GM23338 (cell line): ENCODE results near the gene TUBA8.

Source experiments
- CREB1 ChIP-seq: fragments of 250-450 bp; sonication (Bioruptor Pico); IDR thresholded peaks from 2 replicates; pipeline ENCODE4 v1.5.0; 2020; ENCODE audit warnings: low read depth, mild to moderate bottlenecking, moderate library complexity
- ETS1 ChIP-seq: IDR thresholded peaks from 2 replicates; pipeline ENCODE4 v1.6.1; 2016; ENCODE audit warnings: antibody characterized with exemption
- EZH2 ChIP-seq: fragments of 200-600 bp; sonication (generic); IDR thresholded peaks from one replicate; pipeline ENCODE4 v1.8.0; 2017; ENCODE audit warnings: antibody characterized with exemption, mild to moderate bottlenecking, low read depth; ENCODE audit not compliant: unreplicated experiment
- EZH2phosphoT487 ChIP-seq: fragments of 200-600 bp; sonication (generic); IDR thresholded peaks from one replicate; pipeline ENCODE4 v1.8.1; 2018; ENCODE audit warnings: antibody characterized with exemption; ENCODE audit not compliant: unreplicated experiment
- JUNB ChIP-seq: IDR thresholded peaks from one replicate; pipeline ENCODE4 v1.6.1; 2016; ENCODE audit warnings: antibody characterized with exemption; ENCODE audit not compliant: unreplicated experiment
- NANOG ChIP-seq: IDR thresholded peaks from 2 replicates; pipeline ENCODE4 v1.6.1; 2016; ENCODE audit warnings: antibody characterized with exemption, borderline replicate concordance
- POLR2AphosphoS5 ChIP-seq: IDR thresholded peaks from 2 replicates; pipeline ENCODE4 v1.6.1; 2016; ENCODE audit warnings: antibody characterized with exemption, low read depth
- REST ChIP-seq: IDR thresholded peaks from one replicate; pipeline ENCODE4 v1.6.1; 2018; ENCODE audit warnings: antibody characterized with exemption; ENCODE audit not compliant: unreplicated experiment
- STAT1 ChIP-seq: IDR thresholded peaks from one replicate; pipeline ENCODE4 v1.6.1; 2016; ENCODE audit warnings: antibody characterized with exemption; ENCODE audit not compliant: unreplicated experiment
- ZNF114 ChIP-seq: fragments of 250-450 bp; sonication (Bioruptor Pico); IDR thresholded peaks from 2 replicates; pipeline ENCODE4 v1.5.0; 2020; ENCODE audit warnings: mild to moderate bottlenecking, moderate library complexity
- ZNF331 ChIP-seq: fragments of 250-450 bp; sonication (Bioruptor Pico); IDR thresholded peaks from 2 replicates; pipeline ENCODE4 v1.5.0; 2020; ENCODE audit warnings: low read depth, mild to moderate bottlenecking, moderate library complexity
- ZNF462 ChIP-seq: fragments of 250-450 bp; sonication (Bioruptor Pico); IDR thresholded peaks from 2 replicates; pipeline ENCODE4 v1.5.0; 2020; ENCODE audit warnings: mild to moderate bottlenecking, moderate library complexity
- TF ChIP-seq, protein P1 (sequence below), 2 experiments: fragments of 200-600 bp in 1 of 2; sonication (generic) in 1 of 2; conservative IDR thresholded peaks; 2 replicates each; pipeline versions ENCODE4 v1.5.1 to v1.6.1; 2016 to 2017; ENCODE audit warnings: antibody characterized with exemption in 2 of 2, low read depth in 2 of 2, mild to moderate bottlenecking in 2 of 2, moderate library complexity in 1 of 2

DNA sequence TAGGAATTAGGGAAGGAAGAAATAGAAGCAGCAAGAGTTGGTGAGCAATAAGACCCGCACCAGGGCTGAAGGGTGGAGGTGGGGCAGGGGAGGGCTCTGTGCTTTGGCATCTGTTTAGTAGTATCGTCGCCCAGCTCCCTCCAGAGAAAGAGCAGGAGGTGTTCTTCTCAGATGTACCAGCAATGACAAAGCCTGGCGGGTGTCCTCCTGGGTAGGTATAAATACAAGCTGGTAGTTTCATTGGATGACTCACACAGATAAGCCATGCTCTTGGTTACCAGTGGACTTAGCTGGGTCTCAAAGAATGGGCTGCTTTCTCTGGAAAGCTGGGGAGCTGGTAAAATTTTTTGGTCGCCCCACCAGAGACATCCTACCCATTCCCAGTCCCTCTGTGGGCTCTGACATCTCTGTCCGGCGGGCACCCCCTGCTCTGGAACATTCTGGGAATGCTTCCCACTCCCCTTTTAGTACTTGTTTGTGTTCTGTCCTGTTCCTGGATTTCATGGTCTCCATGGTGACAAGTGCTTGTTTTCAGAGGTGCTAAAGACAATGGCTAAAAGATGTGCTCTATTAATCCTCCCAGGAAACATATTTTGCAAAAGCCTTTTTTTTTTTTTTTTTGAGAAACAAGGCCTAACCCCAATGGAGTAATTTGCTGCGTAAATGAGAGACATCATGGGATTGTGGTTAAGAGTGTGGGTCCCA, 15.4 kb upstream of the TUBA8 start:
- TF ChIP-seq, protein P1, sequence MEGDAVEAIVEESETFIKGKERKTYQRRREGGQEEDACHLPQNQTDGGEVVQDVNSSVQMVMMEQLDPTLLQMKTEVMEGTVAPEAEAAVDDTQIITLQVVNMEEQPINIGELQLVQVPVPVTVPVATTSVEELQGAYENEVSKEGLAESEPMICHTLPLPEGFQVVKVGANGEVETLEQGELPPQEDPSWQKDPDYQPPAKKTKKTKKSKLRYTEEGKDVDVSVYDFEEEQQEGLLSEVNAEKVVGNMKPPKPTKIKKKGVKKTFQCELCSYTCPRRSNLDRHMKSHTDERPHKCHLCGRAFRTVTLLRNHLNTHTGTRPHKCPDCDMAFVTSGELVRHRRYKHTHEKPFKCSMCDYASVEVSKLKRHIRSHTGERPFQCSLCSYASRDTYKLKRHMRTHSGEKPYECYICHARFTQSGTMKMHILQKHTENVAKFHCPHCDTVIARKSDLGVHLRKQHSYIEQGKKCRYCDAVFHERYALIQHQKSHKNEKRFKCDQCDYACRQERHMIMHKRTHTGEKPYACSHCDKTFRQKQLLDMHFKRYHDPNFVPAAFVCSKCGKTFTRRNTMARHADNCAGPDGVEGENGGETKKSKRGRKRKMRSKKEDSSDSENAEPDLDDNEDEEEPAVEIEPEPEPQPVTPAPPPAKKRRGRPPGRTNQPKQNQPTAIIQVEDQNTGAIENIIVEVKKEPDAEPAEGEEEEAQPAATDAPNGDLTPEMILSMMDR (conservative IDR thresholded peaks at IDR 0.05; ENCODE audit: low read depth in 2 of 2), result no peak
- TF ChIP-seq EZH2, result no peak
- TF ChIP-seq CREB1 (CRISPR knock-in tag), result no peak
- no peak for TF ChIP-seq POLR2AphosphoS5
- no peak for TF ChIP-seq JUNB
- TF ChIP-seq EZH2phosphoT487, result no peak
- no peak for TF ChIP-seq REST
- no peak for TF ChIP-seq ETS1
- no peak for TF ChIP-seq ZNF331 (CRISPR knock-in tag)
- no peak for TF ChIP-seq ZNF114 (CRISPR knock-in tag)
- no peak for TF ChIP-seq ZNF462 (CRISPR knock-in tag)
- TF ChIP-seq STAT1, result no peak
- no peak for TF ChIP-seq NANOG
